ENCODE measurements around the gene THTPA. TPM values are rescaled to one million over a fixed set of nuclear protein-coding genes. Genes with fewer than 3 reads are reported as not detected.

The THTPA gene
- total and polyA plus RNA-seq, 9 of the 15 experiments (the other 6 are each of a cell fraction or from before 2014, with no cell fraction given) = 2.4 to 8.7 (median 5.2) TPM

DNA sequence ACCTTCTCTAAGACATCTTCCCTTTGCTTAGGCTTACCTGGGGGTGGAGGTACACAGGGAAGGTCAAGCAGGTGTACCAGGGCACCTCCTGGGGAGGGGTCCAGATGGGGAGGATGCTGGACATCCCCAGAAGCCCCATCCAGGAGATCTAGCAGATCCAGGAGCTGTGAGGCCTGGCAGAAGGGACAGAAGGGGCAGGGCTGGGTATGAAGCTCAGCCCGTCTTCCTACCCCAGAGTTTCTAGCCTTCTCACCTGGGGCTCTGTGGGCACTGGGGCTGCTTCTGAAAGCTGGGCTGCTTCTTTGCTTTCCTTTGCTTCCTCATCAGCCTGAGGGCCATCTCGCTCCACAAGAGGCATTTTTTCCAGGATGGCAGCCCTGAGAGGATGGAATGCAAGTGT is 5.2 kb downstream of the THTPA start:
- intact Hi-C loops (cut with micrococcal nuclease) (loop anchor here (5.0 kb wide), 1 partner anchor 439 kb away; no protein-coding TSS in a partner anchor), in situ Hi-C loops (cut with MboI) (loop anchor here (10.0 kb wide), 1 partner anchor 296 kb away; no protein-coding TSS in a partner anchor)
- DNase-seq (ENCODE audit: extremely low read depth in 1 of 4, low spot score in 3 of 4) = no peak

More for the DNA sequence above, 5.2 kb downstream of the THTPA start:
- H3K27me3 ChIP-seq (ENCODE audit: control insufficient read depth in 2 of 2, insufficient read depth in 2 of 2, low read length in 2 of 2) = no peaks in the 10 kb centered on the region
- WGBS (ENCODE audit: insufficient coverage, low coverage, missing lambda C conversion rate) = 84% methylated on average over 2 of the region's 2 CpGs
- no peaks in the 10 kb centered on the region for H3K9me3 ChIP-seq (replicated peaks; ENCODE audit: control insufficient read depth, insufficient read depth, low read depth, low read length)
- H3K4me3 ChIP-seq = no peak overlapping the region
- no TSS peak for BruUV-seq (replicated peaks)
- H3K79me2 ChIP-seq (ENCODE audit: control insufficient read depth, insufficient read depth, low read length) = peaks cover 9% of the 10 kb centered on the region
- 0 out of 2 replicates have a peak, but pooled peaks cover 3% of the 10 kb centered on the region for H4K20me1 ChIP-seq (replicated peaks; ENCODE audit: control insufficient read depth, insufficient read depth, low read length)
- POLR2A ChIA-PET = interaction anchor here (0.6 to 0.9 kb wide), 3 partner anchors 18 to 141 kb away, joined by 3 read pairs; no protein-coding TSS in a partner anchor
- CTCF ChIA-PET (ENCODE audit: low intra/inter-chr PET ratio) = interaction anchor here (2.5 kb wide), 1 partner anchor 83 kb away, joined by 22 read pairs; no protein-coding TSS in a partner anchor
- H3K9ac ChIP-seq (ENCODE audit: insufficient read depth in 1 of 2, low read depth in 2 of 2, low read length in 2 of 2) = no peak overlapping the region
- peaks cover 5 to 11% of the 10 kb centered on the region in 2 experiments; a peak in 3 of 5 replicates for H3K4me1 ChIP-seq (replicated peaks in 1 of 2; ENCODE audit: control insufficient read depth in 2 of 2, insufficient read depth in 2 of 2, low read length in 2 of 2)
- peaks cover 69% of the 10 kb centered on the region; the same call in 2 of the 3 replicates for H3K36me3 ChIP-seq (ENCODE audit: control insufficient read depth, insufficient read depth, low read length)
- ATAC-seq (no peak), FAIRE-seq (no peak)
- H3K4me2 ChIP-seq (ENCODE audit: insufficient read depth, low read length) = no peak overlapping the region
- H3K27ac ChIP-seq (ENCODE audit: extremely low read depth, low read depth, low read length) = no peak overlapping the region
- H3K9me1 ChIP-seq (ENCODE audit: control insufficient read depth, insufficient read depth, low read length) = no peaks in the 10 kb centered on the region
- no peak overlapping the region for H2AFZ ChIP-seq (ENCODE audit: low read depth, low read length)
- no peak for TF ChIP-seq XRCC4 (IDR thresholded peaks at IDR 0.05; ENCODE audit: extremely low read depth, insufficient read depth, insufficient read length)
- no peak for TF ChIP-seq CREB3L1 (IDR thresholded peaks at IDR 0.05; ENCODE audit: borderline replicate concordance, low read depth)
- no peak for TF ChIP-seq SAFB2 (IDR thresholded peaks at IDR 0.05; ENCODE audit: borderline replicate concordance, low read depth, low read length, severe bottlenecking)
- TF ChIP-seq, protein P1, sequence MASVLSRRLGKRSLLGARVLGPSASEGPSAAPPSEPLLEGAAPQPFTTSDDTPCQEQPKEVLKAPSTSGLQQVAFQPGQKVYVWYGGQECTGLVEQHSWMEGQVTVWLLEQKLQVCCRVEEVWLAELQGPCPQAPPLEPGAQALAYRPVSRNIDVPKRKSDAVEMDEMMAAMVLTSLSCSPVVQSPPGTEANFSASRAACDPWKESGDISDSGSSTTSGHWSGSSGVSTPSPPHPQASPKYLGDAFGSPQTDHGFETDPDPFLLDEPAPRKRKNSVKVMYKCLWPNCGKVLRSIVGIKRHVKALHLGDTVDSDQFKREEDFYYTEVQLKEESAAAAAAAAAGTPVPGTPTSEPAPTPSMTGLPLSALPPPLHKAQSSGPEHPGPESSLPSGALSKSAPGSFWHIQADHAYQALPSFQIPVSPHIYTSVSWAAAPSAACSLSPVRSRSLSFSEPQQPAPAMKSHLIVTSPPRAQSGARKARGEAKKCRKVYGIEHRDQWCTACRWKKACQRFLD (CRISPR knock-in tag; IDR thresholded peaks at IDR 0.05) = no peak
- no peak for TF ChIP-seq SRSF9 (IDR thresholded peaks at IDR 0.05; ENCODE audit: borderline replicate concordance, low read depth, low read length)
- TF ChIP-seq U2AF1 (optimal IDR thresholded peaks at IDR 0.05; ENCODE audit: low read depth, low read length) = no peak
- no peak for TF ChIP-seq SMAD3 (CRISPR knock-in tag; conservative IDR thresholded peaks at IDR 0.05)
- TF ChIP-seq JUNB (CRISPR knock-in tag; conservative IDR thresholded peaks at IDR 0.05) = no peak
- TF ChIP-seq TOE1 (IDR thresholded peaks at IDR 0.05; ENCODE audit: borderline replicate concordance) = no peak
- no peak for TF ChIP-seq TOE1 (CRISPR knock-in tag; IDR thresholded peaks at IDR 0.05; ENCODE audit: borderline replicate concordance, low read depth)
- no peak for TF ChIP-seq RBM14 (IDR thresholded peaks at IDR 0.05; ENCODE audit: borderline replicate concordance, insufficient read depth, low read depth, low read length)
- TF ChIP-seq, protein P2, sequence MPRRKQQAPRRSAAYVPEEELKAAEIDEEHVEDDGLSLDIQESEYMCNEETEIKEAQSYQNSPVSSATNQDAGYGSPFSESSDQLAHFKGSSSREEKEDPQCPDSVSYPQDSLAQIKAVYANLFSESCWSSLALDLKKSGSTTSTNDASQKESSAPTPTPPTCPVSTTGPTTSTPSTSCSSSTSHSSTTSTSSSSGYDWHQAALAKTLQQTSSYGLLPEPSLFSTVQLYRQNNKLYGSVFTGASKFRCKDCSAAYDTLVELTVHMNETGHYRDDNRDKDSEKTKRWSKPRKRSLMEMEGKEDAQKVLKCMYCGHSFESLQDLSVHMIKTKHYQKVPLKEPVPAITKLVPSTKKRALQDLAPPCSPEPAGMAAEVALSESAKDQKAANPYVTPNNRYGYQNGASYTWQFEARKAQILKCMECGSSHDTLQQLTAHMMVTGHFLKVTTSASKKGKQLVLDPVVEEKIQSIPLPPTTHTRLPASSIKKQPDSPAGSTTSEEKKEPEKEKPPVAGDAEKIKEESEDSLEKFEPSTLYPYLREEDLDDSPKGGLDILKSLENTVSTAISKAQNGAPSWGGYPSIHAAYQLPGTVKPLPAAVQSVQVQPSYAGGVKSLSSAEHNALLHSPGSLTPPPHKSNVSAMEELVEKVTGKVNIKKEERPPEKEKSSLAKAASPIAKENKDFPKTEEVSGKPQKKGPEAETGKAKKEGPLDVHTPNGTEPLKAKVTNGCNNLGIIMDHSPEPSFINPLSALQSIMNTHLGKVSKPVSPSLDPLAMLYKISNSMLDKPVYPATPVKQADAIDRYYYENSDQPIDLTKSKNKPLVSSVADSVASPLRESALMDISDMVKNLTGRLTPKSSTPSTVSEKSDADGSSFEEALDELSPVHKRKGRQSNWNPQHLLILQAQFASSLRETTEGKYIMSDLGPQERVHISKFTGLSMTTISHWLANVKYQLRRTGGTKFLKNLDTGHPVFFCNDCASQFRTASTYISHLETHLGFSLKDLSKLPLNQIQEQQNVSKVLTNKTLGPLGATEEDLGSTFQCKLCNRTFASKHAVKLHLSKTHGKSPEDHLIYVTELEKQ (CRISPR knock-in tag; IDR thresholded peaks at IDR 0.05) = no peak
- TF ChIP-seq ZBTB7A (IDR thresholded peaks at IDR 0.05; ENCODE audit: borderline replicate concordance, control insufficient read depth, low read depth, low read length) = no peak
- TF ChIP-seq ZC3H11A (IDR thresholded peaks at IDR 0.05; ENCODE audit: low read depth, low read length) = no peak
- no peak for TF ChIP-seq SIRT6 (IDR thresholded peaks at IDR 0.05; ENCODE audit: low read depth, low read length)
- no peak for TF ChIP-seq ZFP36 (IDR thresholded peaks at IDR 0.05; ENCODE audit: low read depth, low read length, partially characterized antibody)
